ENCODE data around the gene AUTS2.

Gene AUTS2

DNA sequence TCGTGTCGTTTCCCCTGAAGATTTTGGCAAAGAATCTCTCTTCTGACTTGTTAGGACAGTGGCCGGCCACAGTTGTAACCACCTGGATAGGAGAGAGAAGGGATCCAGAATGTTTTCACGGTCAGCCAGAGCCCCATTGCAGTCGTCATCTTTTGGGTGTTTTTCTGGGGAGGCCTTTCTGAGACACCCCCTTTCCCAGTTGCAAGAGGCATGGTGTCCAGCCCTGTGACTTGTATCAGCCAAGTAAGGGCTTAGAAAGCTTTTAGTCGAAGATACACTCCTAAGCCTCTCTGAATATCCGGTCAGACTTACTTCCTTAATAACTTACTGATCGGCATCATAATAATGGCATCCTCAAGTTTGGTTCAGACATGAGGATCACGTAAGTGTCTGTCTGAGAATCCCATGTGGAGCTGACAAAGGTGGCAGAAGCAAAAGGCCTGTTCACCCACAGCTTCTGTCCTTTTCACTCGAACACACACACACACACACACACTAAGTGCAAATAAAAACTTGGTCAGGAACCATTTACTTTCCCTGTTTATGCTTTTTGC, 1098.0 kb downstream of the AUTS2 start:
- no peak for DNase-seq (ENCODE audit: low read depth)

DNA sequence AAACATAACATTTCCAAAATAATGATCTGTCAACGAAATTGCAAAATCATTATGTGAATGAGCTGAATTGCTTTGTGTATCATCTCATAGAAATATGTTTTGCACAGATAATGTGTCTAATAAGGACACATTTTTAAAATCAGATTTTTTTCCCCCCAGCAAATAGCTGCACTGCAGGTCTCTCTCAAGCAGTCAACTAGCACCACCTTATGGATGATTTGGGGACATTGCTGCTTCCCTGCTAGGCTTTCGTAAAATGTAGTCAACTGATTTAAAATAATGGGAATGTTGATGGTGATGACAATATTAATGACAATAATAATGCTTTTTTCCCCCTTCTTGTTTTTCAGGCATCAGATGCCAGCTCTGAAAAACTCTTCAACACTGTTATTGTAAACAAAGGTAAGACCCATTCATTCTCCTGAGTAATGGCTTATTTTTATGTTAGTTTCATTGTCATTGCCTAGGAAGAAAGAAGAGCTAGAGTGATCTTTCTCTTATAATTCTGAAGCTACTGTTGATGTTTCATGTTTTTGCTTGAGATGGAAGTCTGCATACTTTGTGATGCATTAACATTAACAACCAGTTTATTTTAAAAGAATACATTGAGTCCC, 1100.1 kb downstream of the AUTS2 start:
- no peak for DNase-seq (ENCODE audit: low read depth)

DNA sequence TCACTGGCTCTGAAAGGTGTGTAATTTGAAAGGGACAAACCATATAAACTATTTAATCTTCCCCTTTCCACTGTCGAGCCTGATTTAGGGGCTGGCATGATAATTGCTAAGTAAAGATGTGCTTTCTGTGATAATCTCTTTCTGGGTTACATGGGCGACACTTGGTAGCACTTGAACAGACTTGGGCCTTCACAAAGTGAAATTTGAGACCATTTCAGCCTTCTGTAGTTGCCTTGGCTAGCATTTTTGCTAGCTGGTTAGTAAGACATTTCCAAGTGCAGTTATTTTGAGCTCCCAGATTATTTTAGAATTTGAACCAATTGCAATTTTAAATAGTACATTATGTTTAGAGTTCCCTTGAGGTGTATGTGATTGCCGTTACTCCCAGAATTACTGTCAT, 1101.0 kb downstream of the AUTS2 start:
- no peak for DNase-seq (ENCODE audit: low read depth)

DNA sequence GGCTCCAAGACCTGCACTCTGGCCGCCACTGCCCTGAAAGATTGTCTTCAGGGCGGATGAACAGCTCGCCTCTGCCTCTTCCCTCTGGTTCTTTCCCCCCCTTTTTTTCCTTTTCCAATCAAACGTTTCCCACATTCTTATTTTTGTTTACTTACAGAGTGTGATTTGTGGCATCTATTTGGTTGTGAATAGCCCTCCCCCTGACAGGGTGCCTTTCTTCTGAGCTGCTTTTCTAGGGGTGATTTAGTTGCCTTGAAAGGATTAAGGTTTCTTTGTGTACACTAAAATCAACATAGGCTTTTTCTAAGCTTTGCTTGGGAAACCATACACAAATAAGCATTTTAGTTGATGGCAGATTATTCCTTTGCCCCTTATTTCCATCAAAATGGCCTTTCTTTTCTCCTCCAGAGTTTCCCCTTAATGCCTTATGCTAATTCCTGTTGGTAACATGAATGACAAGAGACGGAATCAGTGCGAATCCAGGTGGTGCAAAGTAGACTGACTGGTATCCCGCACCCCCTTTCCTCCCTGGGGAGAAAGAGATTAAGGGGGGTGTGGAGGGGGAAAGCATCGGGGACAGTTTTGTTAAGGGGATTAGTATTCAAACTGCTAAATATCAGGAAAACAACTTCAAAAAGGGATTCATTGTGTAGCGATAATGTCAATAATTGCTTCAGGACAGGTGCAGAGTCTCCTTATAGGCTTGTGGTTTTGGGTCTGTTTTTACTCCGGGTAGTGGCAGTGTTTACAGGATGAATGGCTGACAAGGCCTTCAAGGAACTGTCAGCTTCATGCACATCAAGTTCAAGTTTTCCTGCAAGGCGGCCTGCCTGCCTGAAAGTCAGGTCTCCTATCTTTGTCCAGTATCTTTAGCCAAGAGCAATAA, 1102.0 kb downstream of the AUTS2 start:
- DNase-seq (ENCODE audit: low read depth): no peak

DNA sequence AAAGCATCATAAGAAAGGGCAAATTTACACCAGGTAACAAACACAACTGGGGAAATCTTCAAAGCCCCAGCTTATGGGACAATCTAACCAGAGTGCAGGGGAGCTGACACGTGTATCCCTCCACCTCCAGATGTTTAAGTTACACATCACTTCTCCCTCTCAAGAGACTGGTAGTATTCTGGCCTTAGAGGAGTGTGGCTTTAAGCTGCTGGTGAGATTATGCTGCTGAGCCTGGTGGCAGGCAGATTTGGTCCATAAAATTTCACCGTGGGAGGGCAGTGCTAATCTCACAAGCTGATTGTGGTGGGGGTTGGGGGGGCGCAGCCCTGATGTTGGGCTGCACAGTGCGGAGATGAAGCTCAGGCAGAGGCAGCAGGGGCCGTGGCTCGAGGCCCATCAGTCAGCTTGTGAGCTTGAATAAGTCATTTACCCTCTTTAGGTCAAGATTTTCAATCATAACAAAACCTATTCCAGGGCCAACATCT, 1102.7 kb downstream of the AUTS2 start:
- DNase-seq (ENCODE audit: low read depth): no peak

DNA sequence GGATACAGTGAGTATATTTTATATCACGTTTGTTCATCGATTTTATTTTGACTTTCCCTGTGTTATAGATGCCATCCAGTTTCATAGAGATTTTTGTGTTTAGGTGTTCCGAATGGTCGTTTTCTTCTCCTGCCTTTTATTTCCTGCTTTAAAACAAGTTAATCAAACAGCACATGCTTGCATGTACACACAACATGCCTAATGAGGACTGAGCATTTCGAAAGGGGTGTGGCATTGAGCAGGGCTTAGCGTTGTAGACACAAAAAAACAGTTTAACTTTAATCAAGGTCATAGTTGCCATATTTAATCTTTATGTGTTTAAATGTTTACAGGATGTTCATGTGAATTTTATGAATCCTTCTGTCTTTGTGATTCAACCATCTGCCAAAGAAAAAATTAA, 1103.2 kb downstream of the AUTS2 start:
- no peak for DNase-seq (ENCODE audit: low read depth)

DNA sequence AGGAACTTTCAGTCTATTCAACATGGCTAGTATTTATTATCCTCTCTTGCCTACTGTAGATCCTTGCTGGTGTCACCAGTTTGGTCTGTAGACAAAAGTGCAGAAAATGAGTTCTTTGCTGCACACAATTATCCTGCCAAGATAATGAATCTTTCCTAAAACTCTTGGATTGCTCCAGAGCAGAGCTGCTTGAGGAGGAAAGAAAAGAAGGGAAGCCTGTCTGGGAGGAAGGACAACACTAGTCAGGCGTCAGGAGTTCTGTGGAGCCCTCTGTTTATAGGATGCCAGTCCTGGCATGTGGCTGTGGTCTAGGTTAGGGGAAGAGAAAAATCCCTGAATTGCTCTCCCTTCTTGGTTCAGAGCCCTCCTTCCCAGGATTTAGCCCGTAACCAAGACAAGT, 1103.7 kb downstream of the AUTS2 start:
- no peak for DNase-seq (ENCODE audit: low read depth)

DNA sequence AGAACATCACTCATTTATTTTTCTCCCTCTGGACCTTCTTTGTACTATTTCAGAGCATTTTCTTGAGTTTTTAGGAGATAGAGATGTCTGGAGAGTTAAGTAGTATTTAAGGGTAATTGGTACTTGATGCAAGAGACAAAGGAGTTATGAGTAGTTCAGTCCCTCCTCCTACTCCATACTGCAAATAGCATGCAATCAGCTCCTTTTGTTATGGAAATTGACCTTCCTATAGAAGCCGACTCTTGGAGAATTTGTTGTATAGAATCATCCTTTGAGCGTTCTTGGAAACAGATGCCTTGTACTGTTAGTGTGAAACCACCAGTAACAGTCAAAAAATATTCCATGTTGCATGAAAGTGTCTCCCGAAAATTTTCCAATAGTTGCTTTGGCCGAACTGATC, 1105.5 kb downstream of the AUTS2 start:
- DNase-seq (ENCODE audit: low read depth): no peak

DNA sequence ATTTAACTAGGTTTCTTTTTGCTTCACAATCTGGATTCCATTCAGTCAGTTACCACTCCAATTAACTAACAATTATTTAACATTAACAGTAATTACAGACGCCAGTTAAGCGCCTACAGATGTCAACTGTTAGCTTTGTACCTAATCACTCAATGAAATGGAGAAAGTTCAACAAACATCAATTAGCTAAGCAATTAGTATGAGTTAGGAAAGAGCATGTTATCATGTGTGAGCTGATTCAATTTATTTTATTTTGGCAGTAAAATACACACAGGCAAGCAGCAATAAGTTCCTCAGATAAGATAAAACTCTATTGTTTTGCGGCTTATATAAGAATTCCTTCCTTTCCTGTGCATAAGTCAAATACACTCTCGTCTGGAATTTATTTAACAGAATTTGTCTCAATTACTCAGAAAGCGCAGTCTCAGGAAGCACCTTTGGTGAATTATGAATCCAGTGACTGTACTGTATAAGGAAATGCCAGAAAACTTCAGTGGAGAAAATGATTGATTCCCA, 1106.6 kb downstream of the AUTS2 start:
- no peak for DNase-seq (ENCODE audit: low read depth)

DNA sequence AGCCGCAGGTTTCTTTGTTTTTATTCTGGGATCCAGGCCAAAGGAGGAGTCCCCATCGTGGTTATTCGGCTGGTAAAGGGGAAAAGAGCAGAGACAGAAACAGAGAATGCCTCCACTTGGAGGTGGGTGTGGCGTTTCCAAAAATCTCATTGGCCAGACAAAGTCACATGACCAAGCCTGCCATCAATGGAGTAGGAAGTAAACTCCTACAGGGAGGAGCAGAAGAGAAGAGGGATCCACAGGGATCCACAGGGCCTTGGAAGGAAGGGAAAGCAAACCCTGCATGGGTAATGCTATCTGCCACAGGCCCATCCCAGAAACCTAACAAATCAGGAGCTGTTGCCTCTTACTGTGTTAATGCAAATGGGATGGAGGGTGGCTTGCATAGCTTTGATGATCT, 1107.9 kb downstream of the AUTS2 start:
- no peak for DNase-seq (ENCODE audit: low read depth)

DNA sequence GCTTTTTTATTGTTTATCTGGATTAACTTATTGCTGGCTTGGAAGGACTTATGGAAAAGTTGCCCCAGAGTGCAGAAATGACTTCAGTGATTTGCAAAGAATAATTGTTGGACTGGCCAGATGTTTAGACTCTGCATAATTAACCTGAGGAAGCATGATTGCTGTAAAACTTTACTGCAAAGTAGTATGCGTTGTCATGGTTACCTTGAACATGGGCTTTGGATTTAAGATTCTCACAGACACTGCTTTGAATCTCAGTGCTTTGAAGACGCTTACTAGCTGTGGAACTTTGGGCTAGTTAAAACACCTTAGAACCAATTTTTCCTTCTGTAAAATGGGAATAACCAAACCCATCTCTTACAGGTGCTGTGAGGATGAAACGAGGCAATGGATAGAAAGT, 1108.4 kb downstream of the AUTS2 start:
- DNase-seq (ENCODE audit: low read depth): no peak

DNA sequence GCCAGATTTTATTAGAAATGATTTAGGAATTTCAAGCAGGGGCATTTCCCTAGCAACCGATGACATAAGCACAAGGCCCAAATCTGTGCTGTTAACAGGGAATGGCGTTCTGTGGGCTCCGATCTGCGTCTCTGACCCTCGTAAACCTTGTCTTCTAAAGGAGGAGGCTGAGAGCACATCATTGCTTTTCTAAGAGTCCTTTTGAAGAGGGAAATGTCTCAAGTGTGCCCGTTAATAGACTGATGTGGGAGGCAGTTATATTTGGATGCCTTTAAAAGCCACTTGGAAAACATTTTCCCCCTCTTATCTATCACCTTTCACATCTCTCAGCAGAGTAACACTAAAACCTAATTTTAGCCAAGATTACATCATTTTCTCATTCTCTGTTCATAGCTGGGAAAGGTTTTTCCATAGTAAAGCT, 1109.6 kb downstream of the AUTS2 start:
- no peak for DNase-seq (ENCODE audit: low read depth)

DNA sequence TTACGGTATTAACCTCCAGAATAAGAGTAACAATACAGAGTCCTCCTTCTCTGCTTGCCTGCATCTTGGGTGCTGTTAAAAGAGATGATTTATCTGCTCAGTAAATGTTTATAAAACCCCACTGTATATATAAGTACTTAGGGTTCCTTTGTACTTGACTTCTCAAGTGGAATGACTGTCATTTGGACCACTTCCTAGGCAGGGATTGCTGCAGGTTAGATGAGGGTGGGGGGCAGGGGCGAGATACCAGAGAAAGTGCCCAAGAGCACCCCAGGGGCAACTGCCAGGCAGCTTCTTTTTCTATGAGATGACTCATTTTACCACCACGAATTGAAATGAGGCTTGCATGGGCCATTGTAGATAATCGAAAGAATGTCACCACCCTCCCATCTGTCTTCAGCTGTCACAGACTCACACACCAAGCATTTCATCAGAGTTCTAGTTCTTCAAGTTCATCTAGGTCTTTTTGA, 1111.8 kb downstream of the AUTS2 start:
- DNase-seq (ENCODE audit: low read depth): no peak

DNA sequence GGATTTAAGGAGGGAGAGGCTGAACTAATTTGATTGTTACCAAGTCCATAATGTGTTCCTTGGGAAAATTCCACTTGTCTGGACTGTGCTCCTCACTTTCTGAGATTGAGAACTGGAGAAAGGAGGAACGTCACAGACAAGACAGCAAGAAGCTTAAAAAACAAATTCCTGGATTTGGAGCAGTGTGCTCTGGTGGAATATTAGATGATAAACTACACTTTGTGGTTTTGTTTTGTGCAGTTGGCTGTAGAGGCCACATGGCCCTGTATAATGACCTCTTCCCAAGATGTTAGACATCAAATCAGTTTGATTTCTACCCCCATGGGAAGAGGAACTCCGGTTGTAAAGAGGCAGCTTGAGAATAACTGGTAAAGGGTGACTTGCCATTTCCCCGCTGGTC, 1112.4 kb downstream of the AUTS2 start:
- DNase-seq (ENCODE audit: low read depth): no peak

DNA sequence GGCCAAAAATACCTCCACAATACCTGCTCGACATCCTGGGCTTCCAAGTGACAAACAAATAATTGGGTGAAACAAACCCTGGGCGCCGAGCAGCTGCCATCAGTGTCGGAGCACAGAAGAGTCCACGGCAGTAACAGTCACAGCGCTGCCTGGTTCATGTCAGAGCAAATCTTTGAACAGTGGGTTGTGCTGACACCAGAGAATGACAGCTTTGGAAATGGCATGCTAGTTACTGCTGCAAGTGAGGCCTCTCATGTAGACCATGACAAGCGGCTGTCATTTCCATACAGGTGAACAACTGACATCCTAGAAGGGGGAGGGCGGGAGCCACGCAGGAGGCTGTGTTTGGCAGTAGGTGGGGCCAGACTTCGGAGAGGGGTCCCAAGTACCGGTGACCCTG, 1113.2 kb downstream of the AUTS2 start:
- DNase-seq (ENCODE audit: low read depth): no peak

DNA sequence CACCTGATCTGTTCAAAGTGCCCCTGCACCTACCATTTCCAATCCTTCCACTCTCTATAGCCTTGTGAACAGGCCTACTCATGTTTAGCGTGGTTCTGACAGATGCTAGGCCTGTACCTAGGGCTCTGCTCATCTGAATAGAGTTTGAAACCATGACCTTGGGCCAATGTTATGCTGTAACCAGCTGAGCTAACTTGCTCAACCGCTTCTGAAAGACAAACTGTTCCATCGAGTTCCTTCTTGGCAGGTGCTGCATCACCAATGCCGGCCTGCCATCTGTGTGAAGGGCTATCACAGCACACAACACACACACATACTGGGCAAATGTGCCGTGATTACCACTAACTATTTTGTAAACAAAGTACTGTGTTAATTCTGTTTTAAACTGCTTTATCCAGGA, 1114.7 kb downstream of the AUTS2 start:
- no peak for DNase-seq (ENCODE audit: low read depth)

DNA sequence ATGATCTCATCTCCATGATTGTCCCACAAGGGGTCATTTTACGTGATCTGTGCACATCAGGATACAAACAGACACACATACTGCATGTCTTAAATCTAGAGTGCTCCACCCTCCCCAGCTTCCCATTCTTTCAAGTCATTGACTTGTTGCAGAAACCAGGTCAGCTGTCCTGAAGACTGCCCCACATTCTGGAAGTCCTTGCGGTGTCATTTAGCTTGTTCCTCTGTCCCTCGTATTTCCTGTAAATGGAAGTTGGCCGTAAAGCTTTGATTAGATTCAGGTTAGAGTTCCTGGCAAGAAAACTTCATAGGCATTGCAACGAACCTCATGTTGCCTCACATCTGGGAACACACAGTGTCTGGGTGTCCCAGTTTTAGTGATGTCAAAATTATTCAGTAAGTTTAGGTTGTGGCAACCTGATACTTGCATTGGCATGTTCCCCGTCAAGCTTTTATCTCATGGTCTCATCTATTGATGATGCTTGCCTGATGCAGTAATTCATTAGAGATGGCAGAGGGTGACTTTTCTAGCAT, 1116.3 kb downstream of the AUTS2 start:
- DNase-seq (ENCODE audit: low read depth): no peak

DNA sequence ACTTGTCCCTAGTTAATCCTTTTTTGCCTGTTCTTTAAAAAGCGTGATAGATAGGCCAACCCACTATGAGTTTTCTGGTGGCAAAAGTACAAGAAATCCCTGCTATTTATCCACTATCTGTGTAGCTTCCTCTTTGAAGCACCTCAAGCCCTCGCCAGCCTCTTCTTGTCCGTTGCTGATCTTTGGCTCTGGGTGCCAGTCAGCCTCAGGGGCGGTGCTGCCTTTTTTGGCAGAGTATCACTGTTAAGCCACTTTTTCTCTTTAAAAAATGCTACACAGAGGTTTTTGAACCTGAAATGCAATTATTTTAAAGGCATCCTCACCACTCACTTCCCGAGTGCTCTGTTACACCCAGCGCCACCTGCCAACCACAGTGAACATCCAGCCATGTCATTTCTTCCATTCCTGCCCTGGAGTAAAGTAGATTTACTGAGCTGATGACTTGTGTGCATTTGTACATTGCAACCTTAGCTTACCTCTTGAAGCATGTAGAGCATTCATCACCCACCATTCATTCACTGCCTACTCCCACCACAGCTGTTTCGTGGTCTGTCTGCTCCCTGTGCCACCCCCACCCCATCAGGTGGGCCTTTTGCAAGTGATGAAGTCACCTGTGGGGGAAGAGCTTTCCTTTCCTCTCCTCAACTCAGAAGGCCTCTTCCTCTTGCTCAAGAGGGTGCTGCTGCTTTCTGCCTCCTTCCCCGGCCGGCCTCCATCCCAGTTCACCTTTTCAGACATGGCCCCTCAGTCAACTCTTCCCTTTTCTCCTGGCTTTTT, 1119.5 kb downstream of the AUTS2 start:
- DNase-seq (ENCODE audit: low read depth): no peak

DNA sequence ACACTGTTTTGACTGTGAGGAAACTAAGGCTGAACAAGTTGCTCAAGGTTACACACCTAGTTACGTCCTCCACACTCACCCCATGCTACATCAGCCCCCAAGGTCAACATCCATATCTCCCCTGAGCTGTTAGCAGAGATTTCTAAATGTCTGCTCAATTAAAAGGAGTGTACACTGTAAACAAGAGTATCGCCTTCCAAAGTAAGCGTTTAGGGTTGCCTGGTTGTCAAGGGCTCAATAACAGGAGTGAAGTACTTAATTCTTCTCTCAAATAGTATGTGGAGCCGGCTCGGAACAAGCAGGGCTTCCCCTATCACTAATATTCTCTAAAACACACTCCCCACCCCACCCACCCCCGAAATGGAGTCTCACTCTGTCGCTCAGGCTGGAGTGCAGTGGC, 1120.8 kb downstream of the AUTS2 start:
- no peak for DNase-seq (ENCODE audit: low read depth)

DNA sequence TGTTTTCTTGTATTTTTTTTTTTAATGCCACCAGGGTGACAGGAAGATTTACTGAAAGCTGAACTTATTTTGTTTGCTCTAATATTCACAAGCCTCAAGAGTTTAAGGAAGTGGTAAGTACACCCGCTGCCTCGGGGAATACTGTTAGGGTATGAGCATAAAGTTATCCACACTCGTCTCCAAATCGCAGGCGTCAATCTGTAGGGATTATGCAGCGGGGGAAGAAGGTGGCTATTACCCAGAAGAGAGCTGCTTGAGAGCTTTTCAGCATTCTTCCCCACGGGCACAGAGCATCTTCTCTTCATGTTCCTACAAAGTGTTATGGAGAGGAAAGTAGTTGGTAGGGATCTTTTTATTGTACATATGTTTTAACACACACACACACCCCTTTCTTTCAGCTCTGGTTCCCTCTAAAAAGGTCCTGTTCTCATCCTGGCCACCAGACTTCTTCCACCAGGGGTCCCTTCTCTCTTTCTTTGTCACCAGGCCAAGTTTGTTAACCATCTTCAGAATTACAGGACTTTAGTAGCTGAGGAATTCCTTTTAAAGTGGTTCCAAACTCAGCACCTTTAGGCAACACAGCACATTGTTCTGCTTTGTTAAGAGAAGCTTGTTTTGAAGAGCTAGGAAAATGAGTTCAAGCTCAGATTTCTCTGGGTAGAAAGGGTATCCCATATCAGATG, 1122.1 kb downstream of the AUTS2 start:
- no peak for DNase-seq (ENCODE audit: low read depth)

DNA sequence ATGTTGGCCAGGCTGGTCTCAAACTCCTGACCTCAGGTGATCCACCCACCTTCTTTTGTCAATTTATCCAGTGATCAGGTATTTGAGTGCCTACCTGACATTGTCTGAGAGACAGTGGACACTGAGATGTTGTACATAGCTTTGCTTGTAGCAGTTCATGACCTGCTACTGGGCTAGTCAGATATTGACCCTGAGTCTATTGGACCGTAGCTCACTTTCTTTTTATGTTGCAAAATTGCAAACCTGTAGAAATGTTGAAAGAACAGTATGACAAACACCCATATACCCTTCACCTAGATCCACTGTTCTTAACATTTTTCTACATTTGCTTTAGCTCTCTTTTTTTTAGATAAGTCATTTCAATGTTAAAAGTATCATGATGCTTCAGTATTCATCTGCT, 1123.2 kb downstream of the AUTS2 start:
- DNase-seq (ENCODE audit: low read depth): no peak
